Measurements from ENCODE around the gene SP7. TPM values are rescaled to one million over a fixed set of nuclear protein-coding genes. Genes with fewer than 3 reads are reported as not detected.

The SP7 gene
- total RNA-seq, 4 donors from 2014 or later, result 0.34 to 0.62 TPM; not detected in 2

DNA sequence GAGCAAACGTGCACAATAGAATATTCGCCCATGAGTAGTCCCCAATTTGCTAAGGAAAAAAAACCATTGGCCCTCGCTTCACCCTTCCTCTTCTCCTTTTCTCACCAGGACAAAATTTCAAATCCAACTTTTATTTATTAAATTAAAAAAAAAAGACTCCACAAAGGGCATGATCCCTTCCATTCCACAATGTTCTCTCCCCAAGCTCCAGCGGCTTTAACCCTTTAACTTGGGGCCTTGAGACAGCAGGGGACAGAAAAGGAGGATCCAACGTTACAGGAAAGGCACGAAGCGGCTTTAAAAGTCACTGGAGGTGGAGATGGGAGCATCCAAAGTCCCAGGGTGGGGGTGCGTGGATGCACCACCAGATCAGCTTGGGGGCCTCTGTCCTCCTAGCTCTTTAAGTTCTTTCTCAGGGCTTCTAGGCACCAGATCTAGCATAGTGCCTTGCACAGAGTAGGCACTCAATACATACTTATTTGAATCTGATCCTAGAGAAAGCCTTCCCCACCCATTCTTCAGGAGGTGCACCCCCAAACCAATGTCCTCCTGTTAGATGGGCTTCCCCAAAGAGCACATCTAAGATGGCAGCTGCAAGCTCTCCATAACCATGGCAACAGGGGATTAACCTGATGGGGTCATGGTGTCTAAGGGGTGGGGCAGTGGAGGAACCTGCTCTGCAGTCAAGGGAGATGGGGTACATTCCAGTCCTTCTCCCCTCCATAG is 9.5 kb downstream of the SP7 start:
- no peak overlapping the region for H3K27ac ChIP-seq

DNA sequence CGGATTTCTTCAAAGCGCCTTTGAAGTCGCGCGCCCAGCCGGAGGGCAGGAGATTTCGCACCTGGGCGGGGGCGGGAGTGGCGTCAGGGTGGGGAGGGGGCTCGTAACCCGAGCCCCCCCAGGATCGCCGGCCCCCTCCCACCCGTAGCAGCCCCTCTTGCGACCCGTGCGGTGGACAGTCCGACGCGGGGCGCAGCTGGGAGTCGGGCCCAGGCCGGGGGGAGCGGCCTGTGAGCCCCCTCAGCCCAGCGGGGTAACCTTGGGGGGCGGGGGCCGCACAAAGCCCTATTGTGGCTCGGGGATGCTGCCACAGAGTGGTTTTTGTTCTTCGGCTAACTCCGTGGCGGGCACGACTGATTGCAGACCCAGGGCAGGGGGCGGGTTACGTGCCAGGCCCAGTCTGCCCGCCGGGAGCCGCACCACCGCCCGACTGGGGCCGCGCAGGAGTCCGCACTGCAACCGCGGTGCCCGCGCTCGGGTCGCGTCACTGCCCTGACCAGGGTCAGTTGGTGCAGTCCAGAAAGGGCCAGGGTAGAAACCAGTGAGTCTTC is 10.6 kb downstream of the SP7 start:
- Histone ChIP-seq H3K36me3 (no peaks in the 10 kb centered on the region), H3K27me3 (no peaks in the 10 kb centered on the region), H3K9me3 (no peaks in the 10 kb centered on the region), H3K27ac (peak overlapping the region; percentile 95 to 99), H3K4me1 (peaks cover 0 to 3% of the 10 kb centered on the region in 2 donors), H3K4me3 (peak overlapping the region; percentile 67 to 70)
- peak; percentile 42 to 45 for DNase-seq
- TF ChIP-seq, protein P1, sequence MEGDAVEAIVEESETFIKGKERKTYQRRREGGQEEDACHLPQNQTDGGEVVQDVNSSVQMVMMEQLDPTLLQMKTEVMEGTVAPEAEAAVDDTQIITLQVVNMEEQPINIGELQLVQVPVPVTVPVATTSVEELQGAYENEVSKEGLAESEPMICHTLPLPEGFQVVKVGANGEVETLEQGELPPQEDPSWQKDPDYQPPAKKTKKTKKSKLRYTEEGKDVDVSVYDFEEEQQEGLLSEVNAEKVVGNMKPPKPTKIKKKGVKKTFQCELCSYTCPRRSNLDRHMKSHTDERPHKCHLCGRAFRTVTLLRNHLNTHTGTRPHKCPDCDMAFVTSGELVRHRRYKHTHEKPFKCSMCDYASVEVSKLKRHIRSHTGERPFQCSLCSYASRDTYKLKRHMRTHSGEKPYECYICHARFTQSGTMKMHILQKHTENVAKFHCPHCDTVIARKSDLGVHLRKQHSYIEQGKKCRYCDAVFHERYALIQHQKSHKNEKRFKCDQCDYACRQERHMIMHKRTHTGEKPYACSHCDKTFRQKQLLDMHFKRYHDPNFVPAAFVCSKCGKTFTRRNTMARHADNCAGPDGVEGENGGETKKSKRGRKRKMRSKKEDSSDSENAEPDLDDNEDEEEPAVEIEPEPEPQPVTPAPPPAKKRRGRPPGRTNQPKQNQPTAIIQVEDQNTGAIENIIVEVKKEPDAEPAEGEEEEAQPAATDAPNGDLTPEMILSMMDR (IDR thresholded peaks at IDR 0.05), result peak in 1 of 4 experiments; percentile 35
- peak in 1 of 2 donors; percentile 26 for TF ChIP-seq POLR2A (IDR thresholded peaks at IDR 0.05)
- intact Hi-C loops (cut with DNase I; ENCODE audit: low total_unique reads), result no loop called here

More for the DNA sequence above, 9.5 kb downstream of the SP7 start:
- Histone ChIP-seq H3K4me1 (peaks cover 0 to 3% of the 10 kb centered on the region in 2 donors), H3K4me3 (no peak overlapping the region), H3K36me3 (no peaks in the 10 kb centered on the region), H3K27me3 (no peaks in the 10 kb centered on the region), H3K9me3 (no peaks in the 10 kb centered on the region)
- no peak for TF ChIP-seq POLR2A (IDR thresholded peaks at IDR 0.05)
- TF ChIP-seq, protein P1 (IDR thresholded peaks at IDR 0.05), result no peak
- DNase-seq, result no peak
- intact Hi-C loops (cut with DNase I; ENCODE audit: low total_unique reads), result no loop called here

DNA sequence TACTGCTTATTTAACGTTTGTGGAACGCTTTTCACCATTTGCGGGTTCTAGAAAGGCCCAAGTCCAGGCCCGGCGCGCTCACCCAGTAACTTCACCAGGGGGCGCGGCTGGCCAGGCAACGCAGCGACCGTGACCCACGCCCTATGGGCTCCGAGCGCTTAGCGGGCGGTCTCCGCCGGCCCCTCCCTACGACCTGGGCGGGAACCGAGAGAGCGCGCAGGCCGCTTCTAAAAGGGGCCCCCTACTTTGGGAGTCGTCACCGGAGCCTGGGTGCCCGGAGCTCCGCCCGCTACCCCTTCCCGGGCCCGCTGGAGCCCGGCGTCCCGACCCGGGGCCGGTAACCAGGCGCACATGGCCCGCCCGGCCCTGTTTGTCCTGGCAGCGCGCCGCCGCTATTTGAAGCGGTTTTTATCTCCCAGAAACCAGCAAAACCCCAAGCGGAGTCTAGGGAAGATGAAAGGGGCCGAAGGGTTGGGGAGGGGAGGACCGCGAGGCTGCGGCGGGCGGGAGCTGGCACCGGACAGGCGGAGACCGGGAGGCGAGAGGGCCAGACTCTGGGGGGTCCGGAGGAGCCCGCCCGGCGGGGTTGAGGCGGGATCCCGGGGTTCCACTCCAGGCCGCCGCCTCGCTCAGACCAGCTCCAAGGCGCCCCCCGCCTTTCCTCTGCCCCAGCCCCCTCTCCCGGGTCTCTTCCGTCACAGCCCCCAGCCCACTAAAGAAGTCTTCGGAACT is 11.2 kb downstream of the SP7 start:
- Histone ChIP-seq H3K4me3 (peak overlapping the region; percentile 67 to 70), H3K27ac (peak overlapping the region; percentile 95 to 99), H3K9me3 (no peaks in the 10 kb centered on the region), H3K4me1 (peaks cover 0 to 3% of the 10 kb centered on the region in 2 donors), H3K36me3 (no peaks in the 10 kb centered on the region), H3K27me3 (no peaks in the 10 kb centered on the region)
- DNase-seq, result peak; percentile 93 to 94
- TF ChIP-seq, protein P1 (IDR thresholded peaks at IDR 0.05), result peak; percentile 87 to 97 (median 92)
- TF ChIP-seq POLR2A (IDR thresholded peaks at IDR 0.05), result peak; percentile 86 to 94
- intact Hi-C loops (cut with DNase I; ENCODE audit: low total_unique reads), result no loop called here

DNA sequence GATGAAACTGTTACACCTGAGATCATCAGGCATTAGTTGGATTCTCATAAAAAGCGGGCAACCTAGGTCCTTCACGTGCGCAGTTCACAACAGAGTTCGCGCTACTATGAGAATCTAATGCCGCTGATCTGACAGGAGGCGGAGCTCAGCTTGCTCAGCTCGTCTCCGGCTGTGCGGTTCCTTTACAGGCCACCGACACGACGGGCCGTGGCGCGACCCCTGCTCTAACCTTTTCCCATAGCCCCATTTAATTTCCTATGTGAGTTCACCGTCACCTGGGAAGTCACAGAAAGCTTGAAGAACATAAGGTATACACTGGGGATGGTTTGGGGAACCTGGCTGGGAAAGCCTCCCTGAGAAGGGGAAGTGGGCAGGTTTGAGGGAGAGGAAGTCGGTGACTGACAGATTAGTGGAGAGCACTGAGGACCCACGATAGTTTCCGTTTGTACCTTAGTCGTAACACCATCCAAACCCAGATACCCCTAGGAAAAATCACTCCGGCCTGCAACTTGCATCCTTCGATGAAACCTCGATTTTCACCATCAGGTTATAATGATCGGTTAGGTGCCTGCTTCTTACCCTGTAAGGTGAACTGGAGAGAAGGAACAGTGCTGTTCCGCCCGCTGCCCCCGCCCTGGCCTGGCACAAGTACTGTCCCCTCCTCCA is 11.9 kb downstream of the SP7 start:
- Histone ChIP-seq H3K27me3 (no peaks in the 10 kb centered on the region), H3K27ac (peak overlapping the region; percentile 95 to 99), H3K4me1 (peaks cover 0 to 3% of the 10 kb centered on the region in 2 donors), H3K4me3 (peak overlapping the region; percentile 67 to 70), H3K36me3 (no peaks in the 10 kb centered on the region), H3K9me3 (no peaks in the 10 kb centered on the region)
- DNase-seq, result peak; percentile 28 to 38
- TF ChIP-seq, protein P1 (IDR thresholded peaks at IDR 0.05), result no peak
- no peak for TF ChIP-seq POLR2A (IDR thresholded peaks at IDR 0.05)
- intact Hi-C loops (cut with DNase I; ENCODE audit: low total_unique reads), result no loop called here

All from uterus (tissue), 4 donors.